ENCODE measurements around the gene METTL22.

The METTL22 gene, protein sequence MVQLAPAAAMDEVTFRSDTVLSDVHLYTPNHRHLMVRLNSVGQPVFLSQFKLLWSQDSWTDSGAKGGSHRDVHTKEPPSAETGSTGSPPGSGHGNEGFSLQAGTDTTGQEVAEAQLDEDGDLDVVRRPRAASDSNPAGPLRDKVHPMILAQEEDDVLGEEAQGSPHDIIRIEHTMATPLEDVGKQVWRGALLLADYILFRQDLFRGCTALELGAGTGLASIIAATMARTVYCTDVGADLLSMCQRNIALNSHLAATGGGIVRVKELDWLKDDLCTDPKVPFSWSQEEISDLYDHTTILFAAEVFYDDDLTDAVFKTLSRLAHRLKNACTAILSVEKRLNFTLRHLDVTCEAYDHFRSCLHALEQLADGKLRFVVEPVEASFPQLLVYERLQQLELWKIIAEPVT

DNA sequence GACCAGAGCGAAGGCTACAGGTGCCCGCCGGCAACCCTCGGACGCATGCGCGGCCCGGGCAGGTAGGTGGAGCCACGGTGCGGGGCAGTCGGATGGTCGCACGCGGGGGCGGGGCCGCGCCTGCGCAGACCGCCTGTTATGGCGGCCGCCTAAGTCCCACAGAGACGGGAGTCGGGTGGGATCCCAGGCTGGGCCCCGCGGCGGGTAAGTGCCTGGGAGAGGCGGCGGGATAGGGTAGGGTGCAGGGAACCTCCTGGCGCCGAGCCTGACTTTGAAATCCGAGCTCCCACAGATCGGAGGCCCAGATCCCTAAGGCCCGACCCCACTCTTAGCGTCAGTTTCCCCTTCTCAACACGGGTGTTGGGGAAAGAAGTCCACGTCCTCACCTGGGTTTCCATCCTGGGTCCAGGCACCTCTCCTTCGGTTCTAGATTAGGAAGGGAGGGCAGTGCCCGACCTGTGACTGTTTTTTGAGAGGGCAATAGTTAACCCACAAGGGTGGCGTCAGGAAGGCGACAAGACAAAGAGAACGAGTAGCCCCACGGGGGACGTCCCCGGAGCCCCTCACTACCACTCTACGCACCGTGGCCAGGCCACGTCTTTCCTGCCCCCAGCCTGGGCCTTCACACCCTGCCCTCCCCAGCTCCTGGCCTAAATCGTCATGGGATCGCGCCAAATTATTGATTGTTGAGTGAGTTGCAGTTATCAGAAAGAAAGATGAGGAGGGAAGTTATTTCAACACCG is at the start of gene METTL22:
Gene METTL22 (plus strand): TSS at position 127 of the 743 bp plus-strand sequence. CDS start 3,968 bp downstream, outside the sequence.
- peak; percentile 84 for DNase-seq

DNA sequence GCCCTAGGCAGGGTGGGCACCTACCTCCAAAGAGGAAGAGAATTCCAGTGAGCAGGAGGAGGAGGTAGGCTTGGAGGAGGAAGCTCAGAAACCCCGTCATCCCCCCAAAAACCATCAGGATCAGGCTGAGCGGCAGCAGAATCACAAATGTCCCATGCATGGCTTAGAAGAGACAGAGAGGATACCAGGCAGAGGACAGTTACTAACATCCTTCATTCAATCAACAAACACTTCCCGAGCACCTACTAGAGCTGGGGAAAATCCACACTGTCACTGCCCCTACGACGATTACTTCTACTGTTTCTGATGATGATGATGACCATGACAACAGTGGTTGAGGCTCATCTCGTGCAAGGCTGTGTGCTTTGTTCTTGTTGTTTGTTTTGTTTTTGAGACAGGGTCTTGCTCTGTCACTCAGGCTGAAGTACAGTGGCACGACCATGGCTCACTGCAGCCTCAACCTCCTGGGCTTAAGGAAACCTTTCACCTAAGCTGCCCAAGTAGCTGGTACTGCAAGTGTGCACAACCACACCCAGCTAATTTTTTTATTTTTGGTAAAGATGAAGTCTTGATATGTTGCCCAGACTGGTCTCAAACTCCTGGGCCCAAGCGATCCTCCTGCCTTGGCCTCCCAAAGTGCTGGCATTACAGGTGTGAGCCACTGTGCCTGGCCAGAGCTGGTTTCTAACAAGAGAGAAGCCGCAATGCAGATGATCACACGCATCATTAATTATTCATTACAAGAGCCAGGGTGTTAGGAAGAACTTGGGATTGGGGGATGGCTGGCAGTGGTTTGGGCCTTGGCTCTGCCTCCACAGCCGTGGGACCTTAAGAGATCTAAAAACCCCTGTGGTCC is 49.2 kb upstream of the METTL22 start:
- DNase-seq = no peak

DNA sequence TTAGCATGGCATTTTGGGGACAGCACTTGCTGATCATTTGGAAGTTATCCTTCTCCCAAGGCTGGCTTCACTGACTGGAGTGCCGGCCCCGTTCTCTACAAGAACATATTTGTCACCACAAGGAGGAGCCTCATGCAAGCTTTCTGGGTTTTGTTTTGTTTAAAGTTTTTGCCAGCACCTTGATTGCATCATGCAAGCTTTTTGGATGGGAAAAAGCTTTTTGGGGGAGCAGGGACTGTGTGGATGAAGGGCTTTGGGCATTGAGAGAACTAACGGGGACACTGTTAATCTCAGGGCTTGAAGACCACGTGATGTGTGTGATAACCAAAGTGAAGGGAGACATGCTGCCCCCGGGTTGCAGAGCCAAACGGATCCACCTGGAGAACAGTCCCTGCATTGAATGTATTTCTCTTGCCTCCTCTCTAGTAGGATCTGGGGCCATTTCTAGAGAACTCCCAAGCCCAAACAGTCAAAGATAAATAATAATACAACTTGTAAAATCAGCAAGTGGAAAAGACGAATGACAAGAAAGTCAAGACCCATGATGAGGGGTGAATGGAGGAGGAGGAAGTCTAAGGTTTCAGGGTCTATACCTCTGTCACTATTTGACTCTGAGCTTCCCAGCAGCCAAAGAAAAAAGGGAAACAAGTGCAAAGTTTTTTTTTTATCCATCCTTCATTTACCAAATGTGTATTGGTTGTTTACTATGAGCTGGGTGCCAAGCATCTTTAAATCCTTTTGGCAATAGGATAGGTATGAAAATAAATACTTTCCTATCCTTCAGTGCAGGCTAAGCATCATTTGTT is 48.4 kb upstream of the METTL22 start:
- peak; percentile 40 for DNase-seq

DNA sequence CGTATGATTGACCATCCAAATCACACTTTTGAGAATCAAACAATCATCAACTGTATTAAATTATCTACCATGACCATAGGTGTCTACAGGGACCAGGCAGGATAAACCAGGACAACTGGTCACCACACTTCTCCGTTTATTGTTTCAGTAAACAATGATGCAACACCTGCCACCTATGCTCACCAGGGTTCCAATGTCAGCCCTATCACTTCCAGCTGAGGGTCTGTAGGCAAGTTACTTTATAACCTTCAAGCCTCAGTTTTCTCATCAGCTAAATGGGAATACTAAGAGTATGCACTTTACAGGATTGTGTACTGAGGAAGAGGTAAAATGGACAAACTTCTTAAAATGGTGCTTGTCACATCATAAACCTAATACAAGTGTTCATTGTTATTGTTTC is 46.1 kb upstream of the METTL22 start:
- DNase-seq = no peak

DNA sequence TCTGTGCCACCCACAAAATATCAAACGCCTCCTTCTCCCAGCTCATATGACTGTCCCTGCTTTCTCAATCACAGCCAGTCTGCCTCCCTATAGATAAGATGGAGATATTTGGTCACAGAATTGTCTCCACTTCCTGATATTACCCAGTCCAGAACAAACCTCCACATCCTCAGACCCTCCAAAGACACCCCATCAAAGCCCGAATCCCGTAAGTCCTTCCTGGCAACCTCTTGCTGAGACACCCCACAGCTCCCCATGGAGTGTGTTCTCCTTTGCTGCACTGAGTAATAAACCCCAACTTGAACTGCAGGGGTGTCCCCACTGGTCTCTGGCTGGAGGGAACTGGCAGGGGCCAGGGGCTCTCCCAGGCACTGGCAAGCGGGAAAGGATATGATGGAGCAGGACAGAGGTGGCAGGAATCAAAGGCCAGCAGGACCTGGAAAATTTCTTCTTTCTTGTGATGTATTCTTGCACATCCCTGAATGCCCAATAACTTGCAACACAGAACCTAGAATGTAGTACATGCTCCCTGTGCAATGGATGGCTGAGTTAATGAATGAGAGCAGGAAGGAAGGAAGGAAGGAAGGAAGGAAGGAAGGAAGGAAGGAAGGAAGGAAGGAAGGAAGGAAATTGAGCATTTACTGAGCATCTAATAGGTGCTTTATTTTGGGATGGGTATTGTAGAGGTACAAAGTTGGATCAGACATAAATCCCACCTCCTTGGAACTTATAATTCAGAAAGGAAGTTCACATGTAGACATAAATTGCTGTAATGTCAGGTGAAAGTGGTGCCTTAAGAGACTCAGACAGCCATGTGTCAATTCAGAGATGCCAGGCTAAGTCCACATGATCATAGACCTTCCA is 45.1 kb upstream of the METTL22 start:
- DNase-seq = no peak

DNA sequence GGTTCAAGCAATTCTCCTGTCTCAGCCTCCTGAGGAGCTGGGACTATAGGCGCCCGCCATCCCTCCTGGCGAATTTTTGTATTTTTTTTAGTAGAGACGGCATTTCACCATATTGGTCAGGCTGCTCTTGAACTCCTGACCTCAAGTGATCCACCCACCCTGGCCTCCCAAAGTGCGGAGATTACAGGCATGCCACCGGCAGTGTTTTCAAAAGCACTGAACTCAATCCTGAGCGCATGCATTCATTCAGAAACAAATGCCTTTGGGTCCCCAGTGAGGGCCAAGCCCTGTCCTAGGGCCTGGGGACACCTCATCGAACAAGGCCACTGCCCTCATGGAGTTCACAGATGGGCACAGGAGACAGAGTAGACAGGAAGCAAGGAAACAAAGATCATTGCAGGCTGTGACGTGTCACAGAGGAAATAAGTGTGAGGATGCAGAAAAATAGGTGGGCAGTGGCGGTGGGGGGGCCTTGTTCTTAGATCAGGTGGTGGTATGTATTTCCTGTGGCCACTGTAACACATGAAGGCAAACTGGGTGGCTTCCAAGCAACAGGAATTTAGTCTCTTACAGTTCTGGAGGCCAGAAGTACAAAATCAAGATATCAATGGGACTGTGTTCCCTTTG is 43.7 kb upstream of the METTL22 start:
- no peak for DNase-seq

DNA sequence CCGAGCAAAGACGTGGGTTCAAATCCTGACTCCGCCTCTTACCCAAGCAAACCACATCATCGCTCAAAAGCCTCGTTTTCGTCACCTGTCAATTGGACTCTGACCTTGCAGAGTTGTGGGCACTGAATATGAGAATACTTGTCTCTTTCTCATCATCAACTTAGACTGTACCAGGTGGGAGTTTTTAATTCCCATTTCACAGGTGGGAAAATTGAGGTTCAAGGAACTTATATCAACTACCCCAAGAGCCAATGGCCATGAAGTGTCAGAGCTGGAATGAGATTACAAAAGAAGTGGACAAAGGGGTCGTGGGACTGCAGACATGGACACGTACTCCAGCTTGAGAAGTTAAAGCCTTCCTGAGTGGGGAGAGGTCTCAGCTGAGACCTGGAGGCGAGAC is 41.9 kb upstream of the METTL22 start:
- no peak for DNase-seq

DNA sequence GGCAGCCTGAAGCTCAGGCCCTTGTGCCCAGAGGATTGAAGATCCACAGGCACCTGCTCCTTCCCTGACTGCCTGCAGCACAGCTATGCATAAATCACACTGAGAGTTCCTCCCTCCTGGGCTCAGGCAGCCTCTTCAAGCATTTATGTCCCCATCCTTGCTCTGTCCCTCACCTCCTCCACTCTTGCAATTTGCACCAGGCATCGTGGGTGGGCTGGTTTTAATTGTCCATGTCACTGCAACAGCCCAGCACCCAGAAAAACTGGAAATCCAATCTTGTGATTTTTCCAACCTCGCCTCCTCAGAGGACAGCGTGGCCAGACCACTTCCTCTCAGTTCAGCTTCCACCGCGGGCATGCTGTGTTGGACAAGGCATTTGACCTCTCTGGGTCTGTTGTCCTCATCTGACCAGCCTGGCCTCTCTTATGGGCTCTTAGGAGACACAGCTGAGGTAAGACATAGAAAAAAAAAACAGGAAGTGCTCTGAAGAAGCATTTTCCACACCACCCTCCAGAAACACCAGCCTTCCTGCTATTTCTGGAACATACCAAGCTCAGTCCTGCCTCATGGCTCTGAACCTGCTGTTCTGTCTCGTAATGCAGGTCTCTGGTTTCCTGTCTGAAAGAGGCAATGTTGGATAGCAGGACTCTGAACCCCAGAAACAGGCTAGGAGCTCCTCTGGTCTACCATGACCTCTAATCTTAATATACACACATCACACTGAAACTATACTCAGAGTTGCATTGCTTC is 39.5 kb upstream of the METTL22 start:
- DNase-seq = no peak

DNA sequence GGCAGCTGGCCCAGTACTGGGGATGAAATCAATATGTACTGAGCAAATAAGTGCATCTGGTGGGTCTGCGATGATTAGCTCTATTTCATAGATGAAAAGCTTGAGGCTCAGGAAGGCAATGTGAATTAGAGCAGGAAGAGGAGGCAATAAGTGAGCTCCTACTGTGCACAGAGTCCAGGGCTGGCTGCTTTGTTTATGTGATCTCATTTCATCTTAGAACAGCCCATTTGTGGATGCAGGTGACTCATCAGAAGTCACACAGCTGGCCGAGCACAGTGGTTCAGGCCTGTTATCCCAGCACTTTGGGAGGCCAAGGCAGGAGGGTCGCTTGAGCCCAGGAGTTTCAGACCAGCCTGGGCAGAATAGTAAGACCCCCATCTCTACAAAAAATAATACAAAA is 38.3 kb upstream of the METTL22 start:
- no peak for DNase-seq

DNA sequence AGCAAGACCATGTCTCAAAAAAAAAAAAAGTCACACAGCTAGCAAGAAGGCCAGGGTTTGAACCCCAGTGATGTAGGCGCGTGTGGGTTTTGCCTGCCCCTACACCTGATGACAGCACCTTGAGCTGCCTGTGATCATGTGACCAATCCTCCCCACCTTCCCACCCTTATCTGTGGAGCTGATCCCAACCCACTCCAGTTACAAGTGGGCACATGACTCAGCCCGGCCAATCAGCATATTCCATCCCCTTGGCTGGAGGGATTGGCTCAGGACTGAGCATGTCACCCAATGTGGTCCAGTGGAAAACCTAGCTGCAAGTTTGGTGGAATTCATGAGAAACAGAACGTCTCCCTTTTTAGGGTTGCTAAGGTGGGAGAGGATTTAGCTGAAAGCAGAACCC is 37.8 kb upstream of the METTL22 start:
- no peak for DNase-seq

DNA sequence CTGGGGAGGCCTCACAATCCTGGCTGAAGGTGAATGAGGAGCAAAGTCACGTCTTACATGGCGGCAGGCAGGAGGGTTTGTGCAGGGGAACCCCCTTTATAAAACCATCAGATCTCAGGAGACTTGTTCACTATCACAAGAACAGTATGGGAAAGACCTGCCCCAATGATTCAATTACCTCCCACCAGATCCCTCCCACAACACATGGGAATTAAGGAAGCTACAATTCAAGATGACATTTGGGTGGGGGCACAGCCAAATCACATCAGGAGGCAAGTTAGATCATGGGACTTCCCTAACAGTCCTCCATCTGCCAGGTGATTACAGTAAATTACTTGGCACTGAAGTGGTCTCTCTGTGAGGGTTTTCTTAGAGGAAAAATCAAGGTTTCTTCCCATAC is 36.5 kb upstream of the METTL22 start:
- DNase-seq = no peak

DNA sequence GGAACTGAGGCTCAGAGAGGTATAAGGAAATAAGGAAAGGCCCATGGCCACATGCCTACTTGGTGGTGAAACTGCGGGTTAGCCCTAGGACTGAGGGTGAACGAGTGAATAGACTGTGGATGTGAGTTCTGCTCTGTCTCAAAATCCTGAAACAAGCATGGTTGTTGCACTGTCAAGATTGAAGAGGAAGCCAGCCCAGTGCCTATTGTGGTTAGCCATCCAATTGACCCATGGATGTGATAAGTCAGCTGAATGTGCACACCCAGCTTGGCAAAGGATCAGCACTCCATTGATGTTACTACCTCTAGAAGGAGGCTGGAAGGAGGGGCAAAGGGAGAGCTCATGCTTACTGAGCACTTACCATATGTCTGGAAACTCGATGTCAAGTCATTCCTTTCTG is 35.6 kb upstream of the METTL22 start:
- DNase-seq = no peak

DNA sequence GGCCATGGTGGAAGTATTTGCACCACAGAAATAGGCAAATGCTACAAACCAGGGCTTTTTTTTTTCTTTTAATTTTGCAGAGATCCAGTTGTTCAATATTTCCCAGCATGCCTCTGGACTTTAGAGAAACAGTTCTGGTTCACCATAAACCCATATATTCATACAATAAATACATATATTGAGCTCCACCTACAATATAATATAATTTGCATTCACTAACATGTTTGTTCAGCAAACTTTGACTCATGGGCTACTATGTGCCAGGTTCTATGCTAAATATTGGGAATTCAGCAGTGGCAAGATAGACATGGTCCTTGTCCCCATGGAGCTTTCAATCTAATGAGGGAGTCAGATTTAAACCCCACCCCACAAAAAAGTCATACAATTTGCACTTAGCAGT is 34.4 kb upstream of the METTL22 start:
- DNase-seq = no peak

DNA sequence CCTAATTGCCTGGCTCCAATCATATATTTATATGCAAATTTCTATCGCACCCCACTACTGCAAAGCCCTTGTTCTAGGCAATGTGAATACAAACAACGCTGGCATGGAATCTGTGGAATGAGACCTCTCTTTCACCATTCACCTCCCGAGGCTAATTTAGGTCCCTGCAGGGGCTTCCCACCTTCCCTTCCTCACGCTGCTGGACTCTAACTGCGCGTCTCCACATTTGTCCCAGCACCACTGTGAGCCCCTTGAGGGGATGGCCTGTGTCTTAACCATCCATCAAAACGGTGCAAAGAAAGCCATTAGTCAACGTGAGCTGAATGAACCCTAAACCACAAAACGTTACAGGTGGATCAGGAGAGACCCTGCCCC is 32.8 kb upstream of the METTL22 start:
- DNase-seq = no peak

DNA sequence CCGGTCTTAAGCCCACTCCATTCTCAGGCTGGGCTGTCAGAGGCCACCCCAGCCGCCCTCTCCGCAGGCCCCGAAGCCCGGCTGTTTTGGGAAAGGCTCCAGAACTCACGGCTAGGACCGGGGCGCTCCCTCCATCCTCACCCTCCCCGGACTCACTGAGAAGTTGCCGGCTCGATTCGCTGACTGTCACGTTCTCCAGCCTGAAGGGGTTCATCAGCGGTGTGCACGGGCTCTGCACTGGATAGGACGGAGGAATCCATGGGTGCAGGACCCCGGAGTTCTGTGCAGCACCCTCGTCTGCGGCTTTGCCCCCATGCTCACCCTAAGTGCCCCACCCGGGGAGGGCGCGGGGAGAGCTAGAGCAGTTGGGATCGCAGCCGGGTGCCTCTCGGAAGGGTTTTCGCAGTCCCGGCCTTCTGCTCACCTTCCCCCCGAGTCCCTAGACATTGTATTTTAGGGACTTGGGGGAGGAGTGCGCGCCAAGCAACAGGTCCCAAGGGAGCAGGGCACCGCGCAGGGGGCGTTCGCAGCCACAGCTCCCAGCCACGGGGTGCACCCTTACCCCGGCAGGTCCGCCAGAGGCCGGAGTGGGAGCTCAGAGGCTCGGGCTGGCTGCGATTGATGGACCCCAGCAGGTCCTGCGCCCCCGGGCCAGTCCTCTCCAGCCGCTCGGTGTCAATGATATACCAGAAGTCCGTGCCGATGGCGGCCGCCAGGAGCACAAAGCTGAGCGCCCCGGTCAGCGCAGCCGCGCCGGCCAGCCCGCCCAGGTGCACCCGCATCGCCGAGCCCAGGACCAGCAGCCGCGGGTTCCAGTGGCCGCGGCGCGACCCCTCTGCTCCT is 32.2 kb upstream of the METTL22 start:
- no peak for DNase-seq

DNA sequence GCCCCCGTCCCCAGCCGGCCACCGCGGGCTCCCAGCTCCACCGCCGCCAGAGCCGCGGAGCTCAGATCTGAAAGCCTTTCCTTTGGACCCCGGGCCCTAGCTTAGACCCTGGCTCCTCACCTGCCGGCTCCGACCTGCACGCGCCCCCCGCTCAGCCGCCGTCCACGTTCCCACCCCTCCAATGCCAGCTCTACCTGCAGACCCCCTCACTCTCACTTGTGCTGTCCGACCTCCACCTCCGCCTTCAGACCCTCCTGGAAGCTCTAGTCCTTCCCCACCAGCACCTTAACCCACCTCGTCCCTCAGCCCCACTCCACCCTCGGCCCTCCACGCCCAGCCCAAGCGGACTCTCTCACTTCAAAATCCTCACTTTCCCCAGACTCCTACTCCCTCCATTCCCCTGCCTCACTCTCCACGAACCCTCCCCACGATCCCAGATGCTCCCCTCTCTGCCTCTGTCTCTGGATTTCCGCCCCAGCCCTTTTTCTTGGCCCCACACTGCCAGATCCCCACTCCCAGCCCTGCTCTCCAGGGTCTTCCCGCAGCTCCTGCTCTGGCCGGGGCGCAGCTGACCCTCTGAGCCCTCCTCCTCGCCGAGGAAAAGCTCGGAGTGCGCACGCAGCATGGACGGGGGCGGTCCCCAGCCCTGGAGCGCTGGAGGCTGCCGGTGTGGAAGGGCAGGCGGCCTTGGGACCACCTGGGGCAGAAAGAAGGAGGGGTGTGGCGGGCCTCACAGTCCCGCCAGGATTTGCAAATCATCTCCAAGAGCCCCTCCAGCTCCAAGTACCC is 31.4 kb upstream of the METTL22 start, which contains the start of gene TMEM114:
Gene TMEM114 (minus strand): TSS at position 612 of the 789 bp plus-strand sequence. CDS start 673 bp downstream, outside the sequence.
- no peak for DNase-seq

DNA sequence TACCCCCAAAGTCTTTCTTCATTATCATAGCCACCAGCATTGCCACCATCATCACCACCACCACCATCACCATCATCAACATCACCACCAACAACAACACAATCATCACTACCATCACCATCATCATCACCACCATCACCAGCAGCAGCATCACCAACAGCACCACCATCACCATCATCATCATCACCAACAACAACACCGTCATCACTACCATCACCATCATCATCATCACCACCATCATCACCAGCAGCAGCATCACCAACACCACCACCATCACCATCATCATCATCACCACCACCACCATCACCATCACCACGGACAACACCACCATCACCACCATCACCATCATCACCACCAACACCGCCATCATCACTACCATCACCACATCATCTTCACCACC is 30.7 kb upstream of the METTL22 start:
- no peak for DNase-seq

DNA sequence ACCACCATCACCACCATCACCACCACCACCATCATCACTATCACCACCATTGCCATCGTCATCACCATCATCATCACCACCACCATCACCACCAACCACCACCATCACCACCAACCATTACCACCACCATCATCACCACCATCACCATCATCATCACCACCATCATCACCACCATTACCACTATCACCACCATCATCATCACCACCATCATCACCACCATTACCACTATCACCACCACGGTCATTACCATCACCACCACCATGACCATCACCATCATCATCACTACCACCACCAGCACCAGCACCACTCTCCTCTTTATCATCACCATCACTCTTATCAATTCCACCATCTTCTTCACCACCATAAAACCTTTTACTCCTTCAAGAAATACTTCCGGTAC is 30.0 kb upstream of the METTL22 start:
- DNase-seq = no peak

Measured in fibroblast of skin of right biceps (primary cell).